ENCODE results near the gene C6orf163.
"Not testable (repeated sequence)": the region's sequence is repeated elsewhere in the genome, so short reads cannot be mapped to it uniquely, and the experiment has no call there.

DNA sequence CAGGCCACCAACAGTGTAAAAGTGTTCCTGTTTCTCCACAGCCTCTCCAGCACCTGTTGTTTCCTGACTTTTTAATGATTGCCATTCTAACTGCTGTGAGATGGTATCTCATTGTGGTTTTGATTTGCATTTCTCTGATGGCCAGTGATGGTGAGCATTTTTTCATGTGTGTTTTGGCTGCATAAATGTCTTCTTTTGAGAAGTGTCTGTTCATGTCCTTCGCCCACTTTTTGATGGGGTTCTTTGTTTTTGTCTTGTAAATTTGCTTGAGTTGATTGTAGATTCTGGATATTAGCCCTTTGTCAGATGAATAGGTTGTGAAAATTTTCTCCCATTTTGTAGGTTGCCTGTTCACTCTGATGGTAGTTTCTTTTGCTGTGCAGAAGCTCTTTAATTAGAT is 20.7 kb upstream of the C6orf163 start:
- TF ChIP-seq, protein P1, sequence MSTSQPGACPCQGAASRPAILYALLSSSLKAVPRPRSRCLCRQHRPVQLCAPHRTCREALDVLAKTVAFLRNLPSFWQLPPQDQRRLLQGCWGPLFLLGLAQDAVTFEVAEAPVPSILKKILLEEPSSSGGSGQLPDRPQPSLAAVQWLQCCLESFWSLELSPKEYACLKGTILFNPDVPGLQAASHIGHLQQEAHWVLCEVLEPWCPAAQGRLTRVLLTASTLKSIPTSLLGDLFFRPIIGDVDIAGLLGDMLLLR (CRISPR knock-in tag; IDR thresholded peaks at IDR 0.05): not testable (repeated sequence)
- not testable (repeated sequence) for TF ChIP-seq STAG1 (CRISPR knock-in tag; IDR thresholded peaks at IDR 0.05); ZNF557 (CRISPR knock-in tag; IDR thresholded peaks at IDR 0.05); REL (CRISPR knock-in tag; conservative IDR thresholded peaks at IDR 0.05); RAD21 (CRISPR knock-in tag; IDR thresholded peaks at IDR 0.05); POLR2A (IDR thresholded peaks at IDR 0.05; ENCODE audit: insufficient read depth in 1 of 2, low read depth in 2 of 2, low read length in 2 of 2); REPIN1 (CRISPR knock-in tag; IDR thresholded peaks at IDR 0.05; ENCODE audit: borderline replicate concordance, low read depth); MAZ (IDR thresholded peaks at IDR 0.05; ENCODE audit: borderline replicate concordance, low read depth, low read length); MAZ (CRISPR knock-in tag; IDR thresholded peaks at IDR 0.05; ENCODE audit: low read depth); CEBPG (CRISPR knock-in tag; IDR thresholded peaks at IDR 0.05); ZNF609 (CRISPR knock-in tag; IDR thresholded peaks at IDR 0.05; ENCODE audit: borderline replicate concordance); ARHGAP35 (CRISPR knock-in tag; IDR thresholded peaks at IDR 0.05; ENCODE audit: borderline replicate concordance); ZSCAN21 (CRISPR knock-in tag; IDR thresholded peaks at IDR 0.05; ENCODE audit: borderline replicate concordance); TBX3 (IDR thresholded peaks at IDR 0.05; ENCODE audit: borderline replicate concordance)
- TF ChIP-seq, protein P2, sequence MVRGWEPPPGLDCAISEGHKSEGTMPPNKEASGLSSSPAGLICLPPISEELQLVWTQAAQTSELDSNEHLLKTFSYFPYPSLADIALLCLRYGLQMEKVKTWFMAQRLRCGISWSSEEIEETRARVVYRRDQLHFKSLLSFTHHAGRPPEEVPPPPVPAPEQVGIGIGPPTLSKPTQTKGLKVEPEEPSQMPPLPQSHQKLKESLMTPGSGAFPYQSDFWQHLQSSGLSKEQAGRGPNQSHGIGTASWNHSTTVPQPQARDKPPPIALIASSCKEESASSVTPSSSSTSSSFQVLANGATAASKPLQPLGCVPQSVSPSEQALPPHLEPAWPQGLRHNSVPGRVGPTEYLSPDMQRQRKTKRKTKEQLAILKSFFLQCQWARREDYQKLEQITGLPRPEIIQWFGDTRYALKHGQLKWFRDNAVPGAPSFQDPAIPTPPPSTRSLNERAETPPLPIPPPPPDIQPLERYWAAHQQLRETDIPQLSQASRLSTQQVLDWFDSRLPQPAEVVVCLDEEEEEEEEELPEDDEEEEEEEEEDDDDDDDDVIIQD (CRISPR knock-in tag; IDR thresholded peaks at IDR 0.05; ENCODE audit: low read depth): not testable (repeated sequence)
